Activated naive CD8-positive, alpha-beta T cell treated with anti-CD3 and anti-CD28 coated beads, Interleukin-2, amount 50 U/mL, for 24 hours (primary cell): Measurements from ENCODE around the gene GNAZ.
A peak's percentile ranks its signal among the peaks of the same experiment; 100 is the strongest.

Source experiments
- ATAC-seq: fragments of 150-1000 bp; cut with Tn5 transposase; one replicate; pipeline ENCODE4 v1.10.0; 2021
- DNase-seq: peaks from one replicate; pipeline ENCODE4 v3.0.0; 2021
- H3K27ac Mint-ChIP-seq: one replicate; pipeline ENCODE4 v1.8.0; 2021; ENCODE audit warnings: mild to moderate bottlenecking, mixed read lengths
- H3K27me3 Mint-ChIP-seq: one replicate; pipeline ENCODE4 v1.8.0; 2021; ENCODE audit warnings: mixed read lengths
- H3K36me3 Mint-ChIP-seq: one replicate; pipeline ENCODE4 v1.8.0; 2021; ENCODE audit warnings: low read depth, mixed read lengths
- H3K4me1 Mint-ChIP-seq: one replicate; pipeline ENCODE4 v1.8.0; 2021; ENCODE audit warnings: mixed read lengths
- H3K4me3 Mint-ChIP-seq: one replicate; pipeline ENCODE4 v1.8.0; 2021; ENCODE audit warnings: mild to moderate bottlenecking, moderate library complexity, mixed read lengths
- H3K9me3 Mint-ChIP-seq: one replicate; pipeline ENCODE4 v1.8.0; 2021; ENCODE audit warnings: mixed read lengths

GNAZ gene

DNA sequence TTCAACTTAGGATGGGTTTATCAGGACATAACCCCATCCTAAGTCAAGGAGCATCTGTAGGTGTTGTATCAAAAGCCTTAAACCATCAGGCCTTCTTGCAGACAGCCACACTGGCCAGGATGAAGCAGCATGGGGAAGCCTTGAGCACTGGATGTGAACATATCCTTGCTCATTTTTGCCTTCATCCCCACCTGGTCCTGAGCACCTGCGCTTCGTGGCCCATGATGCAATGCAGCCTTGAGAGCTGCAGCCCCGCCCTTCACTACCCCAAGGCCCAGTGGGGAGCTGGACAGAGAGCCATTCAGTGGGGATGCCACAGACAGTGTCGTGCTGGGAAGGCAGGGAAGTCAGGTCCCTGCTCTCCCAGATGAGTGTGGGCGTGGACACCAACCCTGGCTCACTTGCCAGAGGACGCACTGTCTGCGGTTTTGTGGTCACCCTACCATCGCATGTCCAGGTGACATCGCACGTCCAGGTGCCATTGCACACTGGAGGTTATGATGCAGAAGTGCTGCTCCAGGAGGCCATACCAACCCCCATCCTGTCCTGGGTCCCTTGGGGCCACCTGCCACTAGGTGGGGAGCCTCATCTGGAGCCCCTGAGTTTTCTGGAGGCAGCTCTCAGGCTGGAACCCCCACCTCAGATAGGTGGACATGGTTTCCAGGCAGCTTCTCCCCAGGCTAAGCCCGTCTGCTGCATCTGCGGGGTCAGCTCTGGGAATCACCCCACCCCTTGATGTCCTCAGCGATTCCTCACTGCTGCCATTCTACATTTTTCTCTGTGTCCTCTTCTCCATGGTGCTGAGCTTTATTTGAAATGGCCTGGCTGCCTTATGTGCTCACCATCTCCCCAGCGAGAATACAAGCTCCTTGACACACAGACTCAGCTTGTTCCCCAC is 14.4 kb downstream of the GNAZ start:
- Mint-ChIP-seq H3K4me3 (no peak overlapping the region), H3K27me3 (peaks cover 4% of the 10 kb centered on the region), H3K36me3 (no peaks in the 10 kb centered on the region), H3K4me1 (peaks cover 18% of the 10 kb centered on the region), H3K9me3 (no peaks in the 10 kb centered on the region), H3K27ac (no peak overlapping the region)
- ATAC-seq (no peak), DNase-seq (no peak)

DNA sequence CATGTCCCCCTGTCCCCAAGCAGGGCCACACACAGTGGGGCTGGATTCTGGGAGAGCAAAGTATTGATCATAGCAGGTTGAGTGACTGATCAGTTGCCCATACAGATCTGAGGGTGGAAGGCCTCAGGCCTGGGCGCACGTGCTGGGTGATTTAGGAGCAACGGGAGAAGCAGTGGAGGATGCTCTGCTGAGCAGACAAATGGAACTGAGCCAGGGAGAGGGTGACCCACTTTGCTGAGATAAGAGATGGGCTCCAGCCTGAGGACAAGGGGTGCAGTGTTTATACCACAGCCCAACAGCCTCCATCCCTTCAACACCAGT is 15.0 kb downstream of the GNAZ start:
- H3K4me1 Mint-ChIP-seq: peaks cover 16% of the 10 kb centered on the region
- no peaks in the 10 kb centered on the region for H3K9me3 Mint-ChIP-seq
- peaks cover 4% of the 10 kb centered on the region for H3K27me3 Mint-ChIP-seq
- no peaks in the 10 kb centered on the region for H3K36me3 Mint-ChIP-seq
- no peak overlapping the region for H3K4me3 Mint-ChIP-seq
- no peak overlapping the region for H3K27ac Mint-ChIP-seq
- no peak for ATAC-seq
- DNase-seq: no peak

DNA sequence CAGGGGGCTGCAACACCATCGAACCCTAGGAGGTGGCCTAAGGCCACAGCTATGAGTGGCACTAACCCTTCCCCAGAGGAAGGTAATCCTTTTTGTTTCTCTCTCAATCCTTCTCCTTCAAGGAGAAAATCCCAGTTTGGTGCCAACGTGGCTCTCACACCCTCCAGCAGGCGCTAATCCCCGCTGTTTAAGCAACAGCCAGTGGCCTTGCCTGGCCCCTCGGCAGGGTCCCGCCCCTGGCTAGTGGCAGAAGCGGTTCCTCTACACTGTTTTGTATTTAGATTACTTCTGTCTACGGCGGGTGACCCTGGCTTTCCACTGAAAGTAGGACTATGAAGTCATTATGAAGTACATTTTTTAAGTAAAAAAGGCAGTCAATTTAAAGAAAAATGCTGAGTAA is 15.5 kb downstream of the GNAZ start:
- DNase-seq (no peak), ATAC-seq (no peak)
- no peaks in the 10 kb centered on the region for H3K9me3 Mint-ChIP-seq
- no peak overlapping the region for H3K27ac Mint-ChIP-seq
- H3K36me3 Mint-ChIP-seq: no peaks in the 10 kb centered on the region
- H3K4me3 Mint-ChIP-seq: no peak overlapping the region
- peaks cover 11% of the 10 kb centered on the region for H3K4me1 Mint-ChIP-seq
- peaks cover 4% of the 10 kb centered on the region for H3K27me3 Mint-ChIP-seq

DNA sequence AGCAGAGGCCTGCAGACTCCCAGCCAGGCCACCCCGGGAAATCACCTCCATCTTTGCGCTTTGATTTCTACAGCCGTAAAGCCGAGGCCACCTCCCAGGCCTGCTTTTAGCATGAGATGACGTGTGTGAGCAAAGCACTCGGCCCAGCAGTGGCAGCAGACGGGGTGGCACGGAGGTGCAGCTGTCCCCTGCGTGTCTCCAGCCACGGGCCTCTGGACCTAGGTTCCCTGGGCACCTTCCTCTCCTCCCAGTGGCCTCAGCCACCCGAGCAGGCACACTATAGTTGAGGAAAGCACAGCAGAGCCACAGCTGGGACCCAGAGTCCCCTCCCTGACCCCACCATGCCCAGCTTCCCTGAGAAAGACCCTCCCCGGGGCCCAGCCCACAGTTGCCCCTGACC is 15.9 kb downstream of the GNAZ start:
- H3K36me3 Mint-ChIP-seq: no peaks in the 10 kb centered on the region
- ATAC-seq (no peak), DNase-seq (no peak)
- H3K4me1 Mint-ChIP-seq: peaks cover 7% of the 10 kb centered on the region
- H3K4me3 Mint-ChIP-seq: no peak overlapping the region
- H3K27me3 Mint-ChIP-seq: peaks cover 4% of the 10 kb centered on the region
- no peaks in the 10 kb centered on the region for H3K9me3 Mint-ChIP-seq
- H3K27ac Mint-ChIP-seq: no peak overlapping the region

DNA sequence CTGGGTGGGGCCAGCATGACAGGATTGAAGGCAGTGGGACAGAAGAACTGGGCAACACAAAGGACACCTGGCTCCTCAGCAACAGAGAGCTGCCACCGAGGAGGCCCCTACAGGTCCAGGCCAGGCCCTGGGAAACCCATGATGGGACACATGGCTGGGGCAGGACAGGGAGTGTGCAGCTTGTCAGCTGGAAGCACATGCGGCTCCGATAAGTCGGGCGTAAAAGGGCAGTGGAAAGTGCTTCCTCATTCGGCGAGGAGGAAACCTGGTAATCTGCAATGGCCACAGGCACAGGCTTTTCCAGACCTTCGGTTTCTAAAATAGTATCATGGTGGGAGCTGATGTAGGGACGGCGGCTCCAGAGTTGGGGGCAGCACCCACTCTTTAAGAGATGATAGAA is 16.5 kb downstream of the GNAZ start:
- Mint-ChIP-seq H3K27me3 (peaks cover 4% of the 10 kb centered on the region), H3K4me3 (no peak overlapping the region), H3K4me1 (peaks cover 6% of the 10 kb centered on the region), H3K27ac (no peak overlapping the region), H3K36me3 (no peaks in the 10 kb centered on the region), H3K9me3 (no peaks in the 10 kb centered on the region)
- DNase-seq: no peak
- ATAC-seq: no peak

DNA sequence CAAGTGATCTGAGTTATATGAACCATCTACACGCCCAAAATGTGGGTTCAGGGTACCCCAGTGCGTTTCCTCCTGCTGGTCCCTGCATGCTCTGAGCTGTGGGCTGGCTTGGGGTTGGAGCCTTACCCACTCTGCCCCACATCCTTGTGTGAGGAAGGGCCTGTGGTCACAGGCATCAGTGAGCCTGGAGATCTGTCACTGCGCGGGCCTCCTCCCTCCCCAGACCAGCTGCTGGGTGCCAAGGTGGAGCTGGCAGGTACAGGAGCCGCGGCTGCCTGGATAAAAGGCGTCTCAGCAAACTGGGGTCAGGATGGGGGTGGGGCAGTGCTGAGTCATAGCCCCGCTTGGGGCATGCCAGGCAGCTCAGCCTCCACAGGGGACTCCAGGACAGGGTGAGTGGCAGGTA is 17.9 kb downstream of the GNAZ start:
- no peaks in the 10 kb centered on the region for H3K36me3 Mint-ChIP-seq
- DNase-seq: peak; percentile 33
- H3K9me3 Mint-ChIP-seq: no peaks in the 10 kb centered on the region
- peak; percentile 51 for ATAC-seq
- peaks cover 6% of the 10 kb centered on the region for H3K4me1 Mint-ChIP-seq
- no peak overlapping the region for H3K4me3 Mint-ChIP-seq
- no peak overlapping the region for H3K27ac Mint-ChIP-seq
- peaks cover 4% of the 10 kb centered on the region for H3K27me3 Mint-ChIP-seq

DNA sequence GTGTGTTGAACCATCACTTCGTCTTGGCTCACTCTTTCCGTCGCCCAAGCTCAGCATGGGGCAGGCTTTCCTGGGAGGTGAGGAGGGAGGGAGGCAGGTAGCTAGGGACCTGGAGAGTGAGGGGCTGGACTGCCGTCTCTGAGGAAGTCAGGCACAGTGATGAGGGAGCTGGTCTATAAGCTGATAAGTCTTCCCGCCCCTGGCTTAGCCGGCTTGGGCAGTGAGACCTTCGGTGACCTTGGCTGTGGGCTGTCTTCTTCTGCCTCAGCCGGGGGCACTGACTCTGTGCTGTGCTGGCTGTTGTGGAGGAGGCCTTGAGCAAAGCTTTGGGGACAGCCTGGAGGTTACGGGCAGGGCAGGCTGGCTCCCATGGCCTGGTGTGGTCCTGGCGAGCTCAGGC is 18.7 kb downstream of the GNAZ start:
- ATAC-seq: no peak

DNA sequence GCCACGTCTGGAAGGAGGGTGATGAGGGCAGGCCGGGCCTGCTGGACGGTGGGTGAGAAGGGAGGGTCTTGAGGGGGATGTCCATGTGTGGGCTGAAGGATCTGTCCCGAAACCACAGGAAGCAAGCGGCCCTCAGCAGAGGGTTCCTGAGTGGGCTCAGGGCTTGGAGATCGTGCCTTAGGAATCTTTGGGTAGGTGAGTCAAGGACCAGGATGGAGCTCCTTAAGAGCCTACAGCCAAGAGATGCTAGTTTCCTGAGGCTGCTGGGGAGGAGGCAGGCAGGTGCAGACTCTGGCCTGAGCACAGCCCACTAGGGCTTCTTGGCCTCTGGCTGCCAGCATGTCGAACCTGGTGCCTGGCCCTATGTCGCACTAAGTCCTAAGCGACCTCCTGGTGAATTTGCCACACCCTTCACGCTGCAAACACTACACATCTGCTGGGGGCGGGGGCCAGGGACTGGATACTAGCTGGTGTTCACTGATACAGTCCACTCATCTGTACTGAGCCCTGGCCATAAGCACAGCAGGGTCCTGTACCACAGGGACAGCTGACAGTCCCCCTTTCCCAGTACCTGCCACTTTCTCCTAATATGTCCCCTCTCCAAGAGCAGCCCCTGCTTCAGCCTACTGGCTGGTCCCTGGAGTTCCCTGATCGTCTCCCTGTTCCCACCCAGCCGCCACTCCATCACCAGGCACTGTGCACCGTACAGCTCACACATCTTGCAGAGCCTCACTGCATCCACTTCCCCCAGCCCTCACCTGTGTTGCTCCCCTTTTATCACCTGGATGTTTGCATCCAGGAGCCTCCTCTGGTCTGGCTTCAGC is 19.5 kb downstream of the GNAZ start:
- H3K4me1 Mint-ChIP-seq: peaks cover 6% of the 10 kb centered on the region
- ATAC-seq (no peak), DNase-seq (no peak)
- H3K4me3 Mint-ChIP-seq: no peak overlapping the region
- no peaks in the 10 kb centered on the region for H3K9me3 Mint-ChIP-seq
- H3K36me3 Mint-ChIP-seq: no peaks in the 10 kb centered on the region
- H3K27me3 Mint-ChIP-seq: peaks cover 4% of the 10 kb centered on the region
- no peak overlapping the region for H3K27ac Mint-ChIP-seq

More for the DNA sequence above, 18.7 kb downstream of the GNAZ start:
- H3K4me3 Mint-ChIP-seq: no peak overlapping the region
- H3K27me3 Mint-ChIP-seq: peaks cover 4% of the 10 kb centered on the region
- no peak for DNase-seq
- H3K36me3 Mint-ChIP-seq: no peaks in the 10 kb centered on the region
- peaks cover 6% of the 10 kb centered on the region for H3K4me1 Mint-ChIP-seq
- H3K9me3 Mint-ChIP-seq: no peaks in the 10 kb centered on the region
- H3K27ac Mint-ChIP-seq: no peak overlapping the region

DNA sequence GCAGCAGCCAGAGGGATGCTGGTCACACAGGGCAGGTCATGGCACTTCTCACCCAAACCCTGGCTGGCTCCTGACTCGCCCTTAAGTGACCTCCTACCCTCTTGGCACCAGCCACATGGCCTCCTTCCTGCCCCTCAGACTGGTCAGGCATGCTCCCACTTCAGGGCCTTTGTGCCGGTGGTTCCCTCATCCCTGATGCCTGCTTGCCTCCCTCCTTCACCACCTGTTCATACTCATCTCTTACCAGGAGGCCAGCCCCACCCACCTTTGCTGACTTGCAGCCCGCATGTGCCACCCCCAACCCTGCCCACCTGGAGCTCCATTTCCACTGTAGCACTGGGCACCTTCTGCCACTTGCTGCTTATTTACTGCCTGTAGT is 20.1 kb downstream of the GNAZ start:
- no peak overlapping the region for H3K27ac Mint-ChIP-seq
- no peaks in the 10 kb centered on the region for H3K9me3 Mint-ChIP-seq
- DNase-seq (no peak), ATAC-seq (no peak)
- H3K4me3 Mint-ChIP-seq: no peak overlapping the region
- H3K4me1 Mint-ChIP-seq: peaks cover 6% of the 10 kb centered on the region
- H3K36me3 Mint-ChIP-seq: no peaks in the 10 kb centered on the region
- H3K27me3 Mint-ChIP-seq: peaks cover 4% of the 10 kb centered on the region

DNA sequence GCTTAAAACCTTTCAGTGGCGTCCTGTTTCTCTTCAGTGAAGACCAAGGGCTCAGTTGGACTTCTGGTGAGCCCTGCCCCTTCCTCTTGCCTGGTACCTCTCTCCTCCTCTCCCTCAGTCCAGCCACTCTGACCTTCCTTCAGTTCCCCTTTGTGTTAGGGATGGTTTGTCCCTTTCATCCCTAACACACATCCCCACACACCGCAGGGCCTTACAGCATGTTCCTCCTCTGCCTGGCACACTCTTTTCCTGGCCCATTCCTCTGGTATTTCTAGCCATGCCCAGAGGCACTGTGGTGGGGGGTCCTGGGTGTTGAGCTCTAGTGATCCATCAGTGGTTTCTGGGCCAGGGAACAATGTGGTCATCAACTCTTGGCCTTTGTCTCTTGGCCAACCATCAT is 21.4 kb downstream of the GNAZ start:
- H3K4me1 Mint-ChIP-seq: peaks cover 6% of the 10 kb centered on the region
- ATAC-seq (no peak), DNase-seq (no peak)
- H3K36me3 Mint-ChIP-seq: no peaks in the 10 kb centered on the region
- H3K27ac Mint-ChIP-seq: no peak overlapping the region
- no peaks in the 10 kb centered on the region for H3K9me3 Mint-ChIP-seq
- no peak overlapping the region for H3K4me3 Mint-ChIP-seq
- H3K27me3 Mint-ChIP-seq: peaks cover 1% of the 10 kb centered on the region

DNA sequence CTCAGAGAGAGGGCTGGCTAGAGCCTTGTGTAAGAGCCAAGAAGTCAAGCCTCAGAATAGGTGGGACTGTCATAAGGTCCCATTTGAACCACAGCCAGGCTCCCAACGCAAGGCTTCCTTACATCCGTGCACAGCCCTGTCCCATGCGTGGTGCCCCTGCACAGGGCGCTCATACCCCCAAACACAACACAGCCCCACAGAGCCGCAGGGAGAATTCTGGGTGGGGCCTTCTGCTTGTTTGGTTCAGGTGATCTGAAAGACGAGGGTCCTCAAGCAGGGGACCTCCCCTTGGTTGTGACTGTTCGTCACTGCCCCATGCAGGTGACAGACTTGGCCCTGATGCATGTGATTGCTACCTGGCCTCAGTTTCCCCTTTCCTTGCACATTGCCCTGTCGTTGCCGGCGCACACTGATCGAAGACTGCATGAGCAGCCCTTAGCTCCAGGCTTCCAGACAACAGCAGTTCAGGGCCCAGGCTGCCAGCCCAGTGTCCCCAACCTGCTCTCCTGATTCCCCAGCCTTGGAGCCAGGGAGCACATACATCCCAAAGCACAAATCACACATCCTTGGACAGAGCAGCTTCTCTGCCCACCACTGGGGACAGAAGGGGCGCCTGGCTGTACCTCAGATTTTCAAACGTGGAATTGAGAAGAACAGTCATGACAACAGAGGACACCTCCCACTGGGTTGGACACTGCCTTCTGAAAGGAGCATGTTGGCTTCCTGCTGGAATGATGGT is 22.1 kb downstream of the GNAZ start:
- no peaks in the 10 kb centered on the region for H3K9me3 Mint-ChIP-seq
- no peaks in the 10 kb centered on the region for H3K36me3 Mint-ChIP-seq
- DNase-seq: no peak
- no peak overlapping the region for H3K27ac Mint-ChIP-seq
- H3K4me1 Mint-ChIP-seq: peaks cover 5% of the 10 kb centered on the region
- no peak overlapping the region for H3K4me3 Mint-ChIP-seq
- H3K27me3 Mint-ChIP-seq: no peaks in the 10 kb centered on the region
- no peak for ATAC-seq

DNA sequence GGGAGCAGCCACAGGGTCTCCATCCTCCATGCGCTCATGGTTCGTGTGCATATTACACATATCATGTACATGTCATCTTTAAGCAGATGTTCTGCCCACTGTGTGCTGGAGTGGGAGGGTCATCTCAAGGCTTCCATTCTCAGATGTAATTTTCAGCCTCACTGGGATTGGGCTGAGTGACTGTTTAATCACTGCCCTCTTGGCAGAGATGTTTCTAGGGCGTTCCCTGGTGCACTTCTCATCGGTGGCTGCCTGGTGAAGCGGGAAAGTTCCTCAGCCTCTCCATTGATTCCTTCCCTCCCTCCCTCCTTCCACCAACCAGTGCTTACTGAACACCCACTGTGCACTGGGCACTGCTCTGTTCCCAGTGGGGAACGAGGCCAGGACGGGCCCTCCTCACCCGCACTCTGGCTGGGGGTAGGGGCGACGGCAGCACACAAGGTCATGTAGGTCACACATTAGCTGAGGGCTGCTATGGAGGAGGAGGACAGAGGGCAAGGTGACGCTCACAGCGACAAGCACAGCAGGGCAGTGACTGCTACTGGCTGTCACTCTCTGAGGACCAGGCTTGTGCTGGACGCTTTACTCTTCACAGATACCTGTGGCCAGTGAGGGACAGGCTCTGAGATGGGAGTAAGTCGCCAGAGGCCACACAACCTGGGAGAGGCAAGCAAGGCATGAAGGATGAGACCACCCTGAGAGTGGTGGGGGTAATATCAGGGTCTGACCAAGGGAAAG is 22.9 kb downstream of the GNAZ start:
- no peak overlapping the region for H3K4me3 Mint-ChIP-seq
- DNase-seq: no peak
- H3K27ac Mint-ChIP-seq: no peak overlapping the region
- H3K4me1 Mint-ChIP-seq: peaks cover 2% of the 10 kb centered on the region
- H3K27me3 Mint-ChIP-seq: no peaks in the 10 kb centered on the region
- H3K36me3 Mint-ChIP-seq: no peaks in the 10 kb centered on the region
- ATAC-seq: no peak
- H3K9me3 Mint-ChIP-seq: no peaks in the 10 kb centered on the region

DNA sequence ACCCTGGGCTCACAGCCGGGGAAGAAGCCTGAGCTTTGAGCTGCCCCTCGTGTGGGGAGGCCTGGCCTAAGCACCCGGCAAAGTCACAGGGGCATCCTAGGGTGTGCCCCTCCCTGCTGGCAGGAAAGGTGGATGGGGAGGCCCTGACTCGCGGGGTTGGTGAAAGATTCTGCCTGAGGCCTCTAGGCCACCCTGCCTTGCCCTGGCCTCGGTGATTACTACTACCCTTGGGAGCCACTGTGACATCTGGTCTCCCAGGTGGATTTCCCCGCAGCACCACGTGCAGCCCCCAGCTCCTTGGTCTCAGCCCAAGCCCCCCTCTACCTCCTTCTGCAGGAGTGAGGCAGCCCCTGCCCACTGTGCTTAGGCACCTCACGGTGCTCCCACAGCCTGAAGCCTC is 23.9 kb downstream of the GNAZ start:
- H3K9me3 Mint-ChIP-seq: no peaks in the 10 kb centered on the region
- no peaks in the 10 kb centered on the region for H3K4me1 Mint-ChIP-seq
- ATAC-seq: peak; percentile 11
- no peak overlapping the region for H3K27ac Mint-ChIP-seq
- no peaks in the 10 kb centered on the region for H3K27me3 Mint-ChIP-seq
- no peak overlapping the region for H3K4me3 Mint-ChIP-seq
- no peak for DNase-seq
- no peaks in the 10 kb centered on the region for H3K36me3 Mint-ChIP-seq
